ENCODE data around the gene LCN12.

Gene LCN12

DNA sequence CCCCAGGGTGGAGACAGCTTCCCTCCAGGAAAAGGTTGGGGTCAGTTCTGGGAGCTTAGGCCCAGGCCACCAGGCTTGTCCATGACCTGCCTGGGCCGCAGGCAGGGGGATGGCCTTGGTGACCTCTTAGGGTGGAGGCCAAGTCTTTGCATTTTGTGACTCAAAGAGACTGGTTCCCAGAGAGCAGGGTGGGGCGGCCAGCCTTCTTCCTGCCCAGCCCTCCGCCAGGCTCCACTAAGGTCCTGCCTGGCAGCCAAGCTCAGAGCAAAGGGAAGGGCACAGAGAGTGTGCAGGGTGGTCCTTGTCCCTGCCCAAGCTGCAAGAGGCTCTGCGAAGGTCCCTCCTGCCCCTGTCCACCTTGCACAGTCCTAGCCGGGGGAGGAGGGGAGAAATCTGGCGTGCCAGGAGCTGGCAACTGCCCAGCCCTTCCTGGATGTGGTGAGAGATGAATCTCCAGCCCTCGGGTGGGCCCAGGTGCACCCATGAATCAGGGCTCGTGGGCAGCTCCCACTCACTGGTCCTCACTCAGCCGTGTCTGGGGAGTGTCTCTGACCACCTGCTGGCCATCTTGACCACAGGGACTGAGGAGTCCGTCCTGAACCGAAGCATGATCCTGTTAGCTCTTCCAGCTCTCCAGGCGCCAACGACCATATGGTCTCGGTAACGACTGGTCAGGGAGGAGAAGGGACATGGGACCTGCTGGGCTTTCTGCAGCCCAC is 22.9 kb downstream of the LCN12 start:
- no peak for DNase-seq

DNA sequence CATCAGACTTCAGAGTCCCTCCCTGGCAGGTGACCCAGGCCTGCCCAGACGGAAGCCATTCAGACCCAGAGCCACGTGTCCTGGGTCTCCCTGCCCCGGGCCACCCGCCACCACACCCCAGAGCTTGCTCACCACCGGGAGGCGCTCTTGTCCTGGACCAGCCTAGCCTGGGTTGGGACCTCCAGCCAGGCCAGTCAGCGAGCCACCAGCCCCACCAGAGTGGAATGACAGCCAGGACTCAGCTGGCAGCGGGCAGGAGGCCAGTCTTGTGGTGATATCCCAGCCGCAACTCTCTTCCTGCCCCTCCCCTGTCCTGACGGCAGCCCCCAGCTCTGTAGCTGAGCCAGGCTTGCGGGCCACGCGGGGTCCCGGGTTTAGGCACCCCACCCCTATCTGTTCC is 23.6 kb downstream of the LCN12 start:
- peak; percentile 60 for DNase-seq

DNA sequence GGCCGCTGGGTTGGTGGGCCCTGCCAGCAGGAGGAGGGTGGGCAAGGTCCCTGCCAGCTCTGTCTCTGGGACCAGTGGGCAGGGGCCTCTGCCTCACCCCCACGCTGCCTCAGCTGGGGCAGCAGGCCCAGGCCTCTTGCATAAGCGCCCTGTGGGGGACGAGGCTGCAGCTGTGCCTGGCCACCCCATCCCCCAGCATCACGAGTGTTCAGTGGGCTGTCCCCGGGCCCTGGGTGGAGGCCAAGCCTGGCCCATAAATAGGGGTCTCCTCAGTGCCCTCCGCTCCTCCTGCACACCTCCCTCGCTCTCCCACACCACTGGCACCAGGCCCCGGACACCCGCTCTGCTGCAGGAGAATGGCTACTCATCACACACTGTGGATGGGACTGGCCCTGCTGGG is 25.1 kb downstream of the LCN12 start, which contains the start of gene PTGDS:
PTGDS (plus strand) TSS at position 282 of the 400 bp plus-strand sequence; CDS start at position 357, 75 bp downstream.
- DNase-seq: no peak

DNA sequence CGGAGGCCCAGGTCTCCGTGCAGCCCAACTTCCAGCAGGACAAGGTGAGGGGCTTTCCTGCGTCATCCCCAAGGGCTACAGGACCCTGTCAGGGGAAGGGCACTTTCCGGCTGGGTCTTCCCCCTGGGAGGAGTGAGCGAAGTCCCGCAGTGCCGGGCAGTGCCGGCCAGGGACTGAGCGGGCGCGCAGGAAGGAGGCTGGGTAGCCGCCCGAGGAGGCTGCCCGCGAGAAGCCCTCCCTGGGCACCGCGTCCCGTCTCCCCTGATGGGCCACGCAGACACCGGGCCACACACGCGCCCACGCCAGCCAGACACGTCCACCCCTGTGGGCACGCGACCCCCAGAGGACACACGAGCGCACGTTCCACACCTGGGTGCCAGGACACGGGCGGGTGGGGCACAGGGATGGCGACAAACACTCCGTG is 25.6 kb downstream of the LCN12 start:
- no peak for DNase-seq

DNA sequence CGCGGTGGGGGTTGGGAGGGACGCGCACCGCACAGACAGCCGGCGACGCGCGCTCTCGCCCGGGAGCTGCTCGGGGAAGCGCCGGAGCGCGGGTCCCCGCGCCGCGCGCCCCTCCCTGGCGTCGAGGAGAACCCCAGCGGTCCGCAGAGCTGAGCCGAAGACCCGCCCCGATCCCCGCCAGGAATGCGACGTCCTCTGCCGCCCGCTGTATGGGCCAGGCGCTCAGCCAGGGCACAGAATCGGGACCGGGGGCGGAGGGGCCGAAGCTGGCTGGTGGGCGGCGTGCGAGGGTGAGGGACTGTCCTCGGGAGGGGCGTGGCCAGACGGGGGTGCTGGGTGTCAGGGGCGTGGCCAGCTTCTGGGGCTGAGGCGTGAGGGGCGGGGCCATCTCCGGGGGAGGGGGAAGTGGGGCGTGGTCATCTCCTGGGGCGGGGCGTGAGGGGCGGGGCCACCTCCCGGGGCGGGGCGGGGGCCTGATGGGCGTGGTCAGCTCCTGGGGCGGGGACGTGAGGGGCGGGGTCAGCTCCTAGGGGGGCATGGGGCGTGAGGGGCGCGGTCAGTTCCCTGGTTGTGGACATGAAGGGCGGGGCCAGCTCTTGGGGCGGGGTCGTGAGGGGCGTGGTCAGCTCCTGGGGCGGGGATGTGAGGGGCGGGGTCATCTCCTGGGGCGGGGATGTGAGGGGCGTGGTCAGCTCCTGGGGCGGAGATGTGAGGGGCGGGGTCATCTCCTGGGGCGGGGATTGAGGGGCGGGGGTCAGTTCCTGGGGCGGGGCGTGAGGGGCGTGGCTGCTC is 26.2 kb downstream of the LCN12 start:
- peak; percentile 81 for DNase-seq

DNA sequence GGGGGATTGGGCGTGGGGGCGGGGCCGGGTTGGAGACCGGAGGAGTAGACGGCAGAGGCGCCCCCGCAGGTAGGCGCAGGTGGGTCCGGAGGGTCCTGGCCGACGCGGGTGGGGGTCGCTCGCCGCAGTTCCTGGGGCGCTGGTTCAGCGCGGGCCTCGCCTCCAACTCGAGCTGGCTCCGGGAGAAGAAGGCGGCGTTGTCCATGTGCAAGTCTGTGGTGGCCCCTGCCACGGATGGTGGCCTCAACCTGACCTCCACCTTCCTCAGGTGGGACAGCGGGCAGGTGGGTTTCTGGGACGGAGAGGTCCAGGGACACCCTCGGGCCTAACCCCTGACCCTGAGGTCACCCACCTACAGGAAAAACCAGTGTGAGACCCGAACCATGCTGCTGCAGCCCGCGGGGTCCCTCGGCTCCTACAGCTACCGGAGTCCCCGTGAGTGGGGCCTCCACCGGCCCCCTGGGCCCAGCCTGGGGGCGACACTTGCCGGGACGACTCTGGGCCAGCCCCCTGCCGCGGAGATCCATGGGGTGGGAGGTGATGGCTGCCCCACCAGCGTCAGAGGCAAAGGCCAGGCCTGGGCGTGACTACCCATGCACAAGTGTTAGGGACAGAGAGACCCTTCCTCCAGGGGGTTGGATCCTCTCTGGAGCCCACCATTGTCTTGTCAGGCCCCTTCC is 26.9 kb downstream of the LCN12 start:
- no peak for DNase-seq

DNA sequence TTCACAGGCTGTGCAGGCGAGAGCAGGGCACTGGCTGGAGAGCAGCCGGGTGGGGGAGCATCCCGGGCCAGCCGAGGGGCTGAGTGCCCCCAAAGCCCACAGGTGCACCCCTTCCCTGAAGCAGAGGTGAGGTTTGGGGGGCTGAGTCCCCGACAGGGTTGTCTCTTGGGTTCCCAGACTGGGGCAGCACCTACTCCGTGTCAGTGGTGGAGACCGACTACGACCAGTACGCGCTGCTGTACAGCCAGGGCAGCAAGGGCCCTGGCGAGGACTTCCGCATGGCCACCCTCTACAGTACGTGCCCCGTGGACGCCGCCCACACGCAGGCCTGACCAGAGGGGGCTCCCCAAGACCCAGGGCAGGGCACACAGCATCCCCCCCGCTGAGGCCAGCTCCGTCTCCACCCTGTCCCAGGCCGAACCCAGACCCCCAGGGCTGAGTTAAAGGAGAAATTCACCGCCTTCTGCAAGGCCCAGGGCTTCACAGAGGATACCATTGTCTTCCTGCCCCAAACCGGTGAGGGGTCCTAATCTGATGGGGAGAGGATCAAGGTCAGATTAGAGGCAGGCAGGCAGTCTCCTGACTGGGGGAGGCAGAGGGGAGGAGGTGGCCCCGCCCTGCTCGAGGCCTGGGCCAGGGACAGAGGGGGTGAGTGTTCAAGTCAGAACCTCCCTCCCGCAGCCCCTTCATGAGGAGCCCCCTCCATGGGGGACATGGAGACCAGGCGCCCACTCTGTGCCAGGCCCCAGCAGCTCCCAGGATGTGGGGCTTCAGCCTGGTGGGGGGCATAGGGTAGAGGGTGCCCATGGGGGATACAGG is 27.9 kb downstream of the LCN12 start:
- DNase-seq: no peak

DNA sequence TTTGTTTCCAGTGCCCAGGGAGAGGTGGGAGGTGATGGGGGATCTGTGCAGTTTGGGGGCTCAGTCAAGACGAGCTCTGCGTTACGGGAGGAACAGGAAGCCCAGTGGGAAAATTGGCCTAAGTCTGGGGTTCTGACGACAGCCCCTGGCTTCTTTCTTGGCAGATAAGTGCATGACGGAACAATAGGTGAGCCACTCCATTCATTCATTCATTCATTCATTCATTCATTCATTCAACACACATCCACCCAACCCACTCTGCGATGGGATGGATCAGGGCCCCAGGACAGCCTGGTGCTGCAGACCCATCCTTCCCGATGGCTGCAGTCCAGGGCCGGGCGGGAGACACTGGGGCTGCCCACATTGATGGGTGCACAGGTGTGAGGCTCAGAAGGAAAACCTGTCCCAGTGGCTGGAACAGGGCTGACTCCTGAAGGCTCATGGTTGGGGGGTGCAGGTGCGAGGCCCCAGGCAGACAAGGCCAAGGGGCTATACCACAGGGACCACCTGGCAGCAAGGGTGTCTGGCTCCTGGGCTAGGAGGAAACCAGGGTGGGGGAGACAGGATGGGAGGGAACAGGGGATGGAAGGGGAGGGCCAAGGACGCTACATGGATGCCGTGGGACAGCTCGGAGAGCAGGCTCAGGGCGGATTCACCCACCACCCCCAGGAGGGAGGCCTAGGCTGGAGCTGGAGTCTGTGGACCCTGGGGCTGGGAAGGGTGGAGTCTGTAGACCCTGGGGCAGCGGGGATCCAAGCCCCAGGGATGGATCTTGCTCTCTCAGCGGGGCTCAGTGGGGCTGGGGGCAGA is 28.8 kb downstream of the LCN12 start:
- no peak for DNase-seq

DNA sequence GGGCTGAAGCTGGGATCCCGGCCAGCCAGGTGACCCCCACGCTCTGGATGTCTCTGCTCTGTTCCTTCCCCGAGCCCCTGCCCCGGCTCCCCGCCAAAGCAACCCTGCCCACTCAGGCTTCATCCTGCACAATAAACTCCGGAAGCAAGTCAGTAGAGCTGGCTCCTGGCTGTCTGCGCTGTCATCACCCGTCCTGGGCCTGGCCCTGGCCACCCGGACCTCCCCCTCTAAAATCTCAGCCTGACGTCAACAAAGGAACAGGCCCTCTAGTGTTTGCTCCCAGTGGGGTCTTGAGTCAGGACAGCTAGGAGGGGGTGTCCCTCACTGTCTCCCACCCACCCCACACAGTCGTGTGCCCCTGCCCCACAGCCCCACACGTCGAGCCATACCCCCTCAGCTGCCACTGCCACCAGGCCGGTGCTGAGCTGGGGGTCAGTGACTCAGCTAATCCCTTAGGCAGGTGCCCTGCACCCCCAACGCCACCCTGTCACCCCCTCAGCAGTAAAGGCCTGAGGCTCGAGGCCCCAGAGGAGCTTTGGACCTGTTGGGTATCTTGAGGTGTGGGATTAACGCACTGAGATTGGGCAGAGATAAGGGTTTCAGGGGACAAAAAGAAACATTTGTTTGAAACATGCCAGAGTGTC is 29.6 kb downstream of the LCN12 start:
- no peak for DNase-seq

DNA sequence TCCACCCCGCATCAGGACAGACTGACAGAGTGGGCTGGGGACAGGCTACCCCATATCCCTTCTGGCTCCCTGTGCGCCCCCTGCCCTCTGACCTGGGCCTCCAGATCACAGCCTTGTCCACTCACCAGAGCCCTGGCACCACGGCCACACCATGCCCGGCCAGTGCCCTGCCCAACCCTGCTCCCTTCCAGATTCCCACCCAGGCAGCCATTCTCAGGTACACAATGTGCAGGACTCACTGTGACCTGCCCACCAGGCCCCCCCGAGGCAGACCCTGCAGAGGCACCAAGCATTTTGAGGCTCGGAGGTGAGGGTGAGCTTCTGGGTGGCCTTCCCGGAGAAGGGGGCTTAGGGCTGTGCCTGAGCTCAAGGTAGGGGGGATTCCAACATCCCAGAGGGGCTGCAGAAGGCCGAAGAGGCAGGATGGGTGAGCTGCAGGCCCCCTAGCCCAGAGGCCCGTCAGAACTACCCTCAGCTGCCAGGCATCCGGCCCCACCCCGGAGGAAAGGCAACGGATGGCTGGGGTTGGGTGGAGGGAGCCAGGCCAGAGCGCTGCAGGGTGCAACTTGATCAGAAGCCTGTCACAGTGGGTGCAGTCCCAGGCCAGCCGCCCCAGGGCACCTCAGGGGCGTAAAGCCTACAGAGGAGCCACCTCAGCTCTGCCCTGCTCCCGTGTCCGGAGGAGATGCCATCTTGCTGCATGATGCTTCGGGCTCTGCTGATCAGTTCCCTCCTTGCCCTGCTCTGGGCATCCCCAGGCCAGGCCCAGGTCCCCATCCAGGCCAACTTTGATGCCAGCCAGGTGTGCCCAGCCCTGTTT is 30.4 kb downstream of the LCN12 start, which contains the start of gene LCNL1:
LCNL1 (plus strand) TSS at position 762 of the 820 bp plus-strand sequence. CDS start 594 bp downstream, outside the sequence.
- DNase-seq: no peak

DNA sequence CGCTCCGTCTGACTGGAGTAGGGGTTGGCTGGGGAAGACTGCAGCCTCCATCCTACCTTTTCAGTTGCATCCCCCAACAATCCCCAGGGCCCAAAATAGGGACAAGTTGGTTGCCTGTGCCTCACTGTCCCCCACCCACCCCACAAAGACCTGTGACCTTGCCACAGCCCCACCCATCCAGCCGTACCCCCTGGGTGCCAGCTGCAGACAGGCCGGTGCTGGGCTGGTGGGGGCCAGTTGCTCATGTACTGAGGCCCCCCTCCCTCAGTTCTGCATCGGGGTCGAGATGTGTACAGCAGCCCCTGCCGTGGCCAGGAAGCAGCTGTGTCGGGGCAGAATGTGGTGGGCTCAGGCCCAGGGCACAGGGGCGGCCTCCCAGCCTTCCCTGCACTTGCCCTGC is 31.1 kb downstream of the LCN12 start:
- DNase-seq: no peak

DNA sequence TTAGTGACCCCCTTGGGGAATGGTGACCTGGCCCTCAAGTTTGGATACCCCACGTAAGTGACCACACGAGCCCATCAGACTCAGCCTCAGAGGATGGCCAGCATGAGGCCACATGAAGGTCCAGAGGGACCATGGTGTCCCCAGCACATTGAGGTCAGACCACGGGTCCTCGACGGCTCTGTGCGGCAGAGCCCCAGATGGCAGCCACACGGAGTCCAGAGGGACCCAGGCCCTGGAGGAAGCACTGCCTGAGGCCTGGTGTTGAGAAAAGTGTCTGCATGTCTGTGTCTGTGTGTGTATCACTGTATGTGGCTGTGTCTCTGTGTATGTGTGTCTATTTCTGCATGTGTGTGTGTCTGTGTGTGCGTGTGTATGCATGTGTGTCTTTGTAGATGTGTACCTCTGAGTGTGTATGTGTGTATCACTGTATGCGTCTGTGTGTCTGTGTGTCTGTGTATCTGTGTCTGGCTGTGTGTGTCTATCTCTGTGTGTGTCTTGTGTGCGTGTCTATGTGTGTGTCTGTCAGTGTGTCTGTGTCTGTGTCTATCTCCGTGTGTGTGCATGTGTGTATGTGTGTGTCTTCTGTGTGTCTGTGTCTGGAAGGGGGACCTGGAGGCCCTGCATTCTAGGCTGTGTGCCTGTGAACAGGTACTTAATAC is 31.7 kb downstream of the LCN12 start:
- DNase-seq: no peak

DNA sequence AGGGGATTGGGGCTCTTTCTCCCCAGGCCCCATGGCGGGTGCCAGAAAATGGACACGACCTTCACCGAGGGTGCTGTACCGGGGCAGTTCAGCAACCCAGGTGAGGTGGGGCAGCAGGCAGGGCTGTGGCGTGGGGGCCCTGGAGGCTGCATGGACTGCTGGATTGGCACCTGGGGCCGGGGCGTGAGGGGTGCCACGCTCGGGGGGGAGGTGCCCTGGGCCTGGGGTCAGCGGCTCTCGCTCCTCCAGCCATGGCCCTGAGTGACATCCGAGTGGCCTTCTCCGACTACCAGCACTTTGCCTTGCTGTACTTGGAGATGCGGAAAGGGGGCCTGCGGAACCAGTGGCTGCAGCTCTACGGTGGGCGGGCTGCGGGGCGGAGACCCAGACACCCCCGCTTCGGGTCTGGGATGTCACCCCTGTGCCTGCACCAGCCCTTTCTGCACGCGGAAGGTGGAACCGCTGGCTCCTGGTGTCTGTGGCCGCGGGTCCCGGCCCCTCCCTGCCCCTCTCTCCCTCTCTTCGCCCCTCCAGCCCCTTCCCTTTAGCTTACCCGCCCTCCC is 32.5 kb downstream of the LCN12 start:
- no peak for DNase-seq

DNA sequence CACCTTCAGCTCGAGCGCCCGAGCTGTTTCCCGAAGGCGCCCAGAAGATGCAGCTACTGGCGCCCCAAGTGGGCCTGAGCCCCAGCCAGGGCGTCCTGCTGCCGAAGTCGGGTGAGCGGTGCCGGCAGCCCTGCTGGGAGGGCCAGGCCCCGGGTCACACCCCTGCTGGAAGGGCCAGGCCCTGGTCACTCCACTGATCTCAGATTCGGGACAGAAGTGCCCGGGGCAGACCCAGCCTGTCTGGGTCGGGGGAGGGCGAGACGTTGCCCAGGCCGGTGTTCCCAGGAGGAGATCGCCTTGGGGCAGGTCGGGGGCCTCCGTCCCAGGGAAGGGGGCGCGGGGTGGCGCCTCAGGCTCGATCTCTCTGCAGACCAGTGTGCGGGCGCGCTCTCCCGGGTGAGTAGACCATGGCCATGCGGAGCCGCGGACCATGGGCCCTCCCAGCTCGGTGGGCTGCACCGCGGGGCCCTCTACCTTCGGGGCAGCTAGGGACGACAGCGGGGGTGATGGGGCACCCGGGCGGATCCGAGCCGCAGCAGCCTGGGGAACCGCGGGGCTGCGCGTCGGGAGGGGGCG is 33.0 kb downstream of the LCN12 start:
- no peak for DNase-seq

DNA sequence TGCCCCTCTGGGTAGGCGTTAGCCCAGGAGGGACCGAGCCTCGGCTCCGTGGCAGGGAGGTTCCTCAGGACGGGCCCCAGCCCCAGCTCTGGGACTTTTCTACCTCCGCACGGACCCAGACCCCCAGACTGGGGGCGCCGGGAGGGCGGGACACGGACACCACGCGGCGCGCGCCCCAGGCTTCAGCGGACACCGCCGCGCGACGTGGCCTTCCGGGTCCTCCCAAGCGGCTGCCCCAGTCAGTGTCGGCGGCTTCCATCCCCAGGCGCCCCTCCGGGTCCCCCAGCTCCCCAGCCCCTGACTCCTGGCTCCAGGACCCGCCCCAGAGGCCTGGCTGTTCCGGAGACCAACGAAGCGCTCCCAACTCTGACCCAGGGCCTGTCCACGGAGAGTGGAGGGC is 33.8 kb downstream of the LCN12 start:
- DNase-seq: no peak

DNA sequence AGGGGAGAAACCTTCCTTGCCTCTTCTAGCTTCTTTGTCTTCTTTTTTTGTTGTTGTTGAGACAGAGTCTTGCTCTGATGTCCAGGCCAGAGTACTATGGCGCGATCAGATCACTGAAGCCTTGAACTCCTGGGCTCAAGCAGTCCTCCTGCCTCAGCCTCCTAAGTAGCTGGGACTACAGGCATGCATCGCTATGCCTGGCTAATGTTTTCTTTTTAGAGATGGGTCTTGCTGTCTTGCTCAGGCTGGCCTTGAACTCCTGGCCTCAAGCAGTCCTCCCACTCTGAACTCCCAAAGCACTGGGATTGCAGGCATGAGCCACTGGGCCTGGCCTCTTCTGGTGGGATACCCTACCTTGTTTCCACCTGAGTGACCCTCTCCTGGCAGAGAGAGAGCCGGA is 36.8 kb downstream of the LCN12 start:
- DNase-seq: no peak

DNA sequence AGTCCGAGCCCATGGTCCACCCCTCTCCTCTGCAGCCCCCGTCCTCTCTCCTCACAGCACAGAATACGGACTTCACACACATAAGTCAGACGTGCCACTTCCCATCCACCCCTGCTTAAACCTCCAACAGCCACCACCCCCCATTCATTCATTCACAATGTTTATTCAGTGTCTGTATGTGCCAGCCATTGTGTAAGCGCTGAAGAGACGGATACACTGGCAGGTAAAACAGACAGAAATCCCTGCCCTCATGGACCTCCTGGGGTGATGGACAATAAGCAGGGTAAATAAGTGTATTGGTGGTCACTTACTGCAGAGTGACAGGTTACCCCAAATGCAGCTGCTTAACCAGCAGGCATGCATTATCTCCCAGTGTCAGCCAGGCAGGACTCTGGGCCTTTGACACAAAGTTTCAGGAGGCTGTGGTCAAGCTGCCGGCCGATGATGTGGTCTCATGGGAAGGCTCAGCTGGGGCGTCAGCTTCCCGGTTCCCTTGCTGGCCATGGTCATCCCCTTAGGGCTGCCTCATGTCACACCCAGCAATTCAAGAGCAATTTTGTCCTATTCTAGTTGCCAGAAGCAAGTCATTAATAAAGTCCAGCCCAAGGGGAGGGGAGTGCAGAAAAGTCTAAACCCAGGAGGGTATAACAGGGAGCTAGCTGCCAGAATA is 38.3 kb downstream of the LCN12 start:
- DNase-seq: no peak
